ENCODE data around the gene RRM2. TPM values are rescaled to one million over a fixed set of nuclear protein-coding genes. Genes with fewer than 3 reads are reported as not detected.

The RRM2 gene
- total RNA-seq, 1 donor from 2014 or later, result 79.8 TPM

DNA sequence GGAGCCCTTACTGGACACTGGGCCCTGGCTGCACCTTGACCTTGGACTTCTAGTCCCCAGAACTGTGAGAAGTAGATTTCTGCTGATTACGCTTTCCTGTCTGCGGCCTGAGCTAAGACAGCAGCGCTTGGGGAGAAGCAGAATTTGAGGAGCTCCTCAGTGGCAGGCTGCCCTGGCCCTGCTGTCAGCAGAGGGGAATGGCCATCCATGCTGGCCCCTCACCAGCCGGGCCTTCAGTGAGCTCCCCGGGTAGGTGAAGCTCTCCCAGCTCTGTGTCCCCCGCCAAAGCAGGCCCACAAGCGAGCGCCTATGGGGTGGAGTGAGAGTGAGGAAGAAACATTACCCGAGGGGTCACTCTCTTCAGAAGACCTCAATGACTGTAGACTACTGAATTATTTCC is 51.6 kb downstream of the RRM2 start:
- Mint-ChIP-seq H3K4me3 (ENCODE audit: low read depth) (no peak overlapping the region), H3K27ac (no peak overlapping the region), H3K36me3 (ENCODE audit: insufficient read depth) (no peaks in the 10 kb centered on the region), H3K9me3 (ENCODE audit: low read depth) (no peaks in the 10 kb centered on the region), H3K27me3 (no peaks in the 10 kb centered on the region), H3K4me1 (ENCODE audit: low read depth) (peaks cover 2% of the 10 kb centered on the region)
- DNase-seq (ENCODE audit: low spot score, unreplicated experiment), result no peak
- TF ChIP-seq, protein P1, sequence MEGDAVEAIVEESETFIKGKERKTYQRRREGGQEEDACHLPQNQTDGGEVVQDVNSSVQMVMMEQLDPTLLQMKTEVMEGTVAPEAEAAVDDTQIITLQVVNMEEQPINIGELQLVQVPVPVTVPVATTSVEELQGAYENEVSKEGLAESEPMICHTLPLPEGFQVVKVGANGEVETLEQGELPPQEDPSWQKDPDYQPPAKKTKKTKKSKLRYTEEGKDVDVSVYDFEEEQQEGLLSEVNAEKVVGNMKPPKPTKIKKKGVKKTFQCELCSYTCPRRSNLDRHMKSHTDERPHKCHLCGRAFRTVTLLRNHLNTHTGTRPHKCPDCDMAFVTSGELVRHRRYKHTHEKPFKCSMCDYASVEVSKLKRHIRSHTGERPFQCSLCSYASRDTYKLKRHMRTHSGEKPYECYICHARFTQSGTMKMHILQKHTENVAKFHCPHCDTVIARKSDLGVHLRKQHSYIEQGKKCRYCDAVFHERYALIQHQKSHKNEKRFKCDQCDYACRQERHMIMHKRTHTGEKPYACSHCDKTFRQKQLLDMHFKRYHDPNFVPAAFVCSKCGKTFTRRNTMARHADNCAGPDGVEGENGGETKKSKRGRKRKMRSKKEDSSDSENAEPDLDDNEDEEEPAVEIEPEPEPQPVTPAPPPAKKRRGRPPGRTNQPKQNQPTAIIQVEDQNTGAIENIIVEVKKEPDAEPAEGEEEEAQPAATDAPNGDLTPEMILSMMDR (IDR thresholded peaks at IDR 0.05; ENCODE audit: unreplicated experiment), result no peak

DNA sequence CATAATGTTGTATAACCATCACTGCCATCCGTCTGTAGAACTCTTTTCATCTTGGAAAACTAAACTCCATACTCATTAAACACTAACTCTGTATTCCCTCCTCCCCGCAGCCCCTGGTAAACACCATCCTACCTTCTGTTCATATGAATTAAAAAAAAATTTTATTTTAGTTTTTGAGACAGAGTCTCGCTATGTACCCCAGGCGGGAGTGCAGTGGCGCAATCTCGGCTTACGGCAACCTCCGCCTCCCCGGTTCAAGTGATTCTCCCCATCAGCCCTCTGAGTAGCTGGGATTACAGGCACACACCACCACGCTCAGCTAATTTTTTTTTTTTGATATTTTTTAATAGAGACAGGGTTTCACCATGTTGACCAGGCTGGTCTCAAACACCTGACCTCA is 52.9 kb downstream of the RRM2 start:
- H3K9me3 Mint-ChIP-seq (ENCODE audit: low read depth), result no peaks in the 10 kb centered on the region
- TF ChIP-seq, protein P1 (IDR thresholded peaks at IDR 0.05; ENCODE audit: unreplicated experiment), result no peak
- H3K4me3 Mint-ChIP-seq (ENCODE audit: low read depth), result no peak overlapping the region
- H3K27me3 Mint-ChIP-seq, result no peaks in the 10 kb centered on the region
- H3K36me3 Mint-ChIP-seq (ENCODE audit: insufficient read depth), result no peaks in the 10 kb centered on the region
- H3K4me1 Mint-ChIP-seq (ENCODE audit: low read depth), result no peaks in the 10 kb centered on the region
- no peak for DNase-seq (ENCODE audit: low spot score, unreplicated experiment)
- H3K27ac Mint-ChIP-seq, result no peak overlapping the region

- TF ChIP-seq, protein P1 (IDR thresholded peaks at IDR 0.05; ENCODE audit: unreplicated experiment), result no peak
- H3K4me1 Mint-ChIP-seq (ENCODE audit: low read depth), result no peaks in the 10 kb centered on the region
- no peak overlapping the region for H3K4me3 Mint-ChIP-seq (ENCODE audit: low read depth)
- peaks cover 4% of the 10 kb centered on the region for H3K9me3 Mint-ChIP-seq (ENCODE audit: low read depth)
- no peaks in the 10 kb centered on the region for H3K27me3 Mint-ChIP-seq
- no peak overlapping the region for H3K27ac Mint-ChIP-seq
- no peak for DNase-seq (ENCODE audit: low spot score, unreplicated experiment)
- H3K36me3 Mint-ChIP-seq (ENCODE audit: insufficient read depth), result no peaks in the 10 kb centered on the region
Measured at GRCh38 chr2:10178751-10179150, 56.2 kb downstream of the RRM2 start.

- TF ChIP-seq, protein P1 (IDR thresholded peaks at IDR 0.05; ENCODE audit: unreplicated experiment), result no peak
- Mint-ChIP-seq H3K9me3 (ENCODE audit: low read depth) (peaks cover 4% of the 10 kb centered on the region), H3K4me1 (ENCODE audit: low read depth) (no peaks in the 10 kb centered on the region), H3K4me3 (ENCODE audit: low read depth) (no peak overlapping the region), H3K36me3 (ENCODE audit: insufficient read depth) (no peaks in the 10 kb centered on the region), H3K27me3 (no peaks in the 10 kb centered on the region), H3K27ac (no peak overlapping the region)
- no peak for DNase-seq (ENCODE audit: low spot score, unreplicated experiment)
Measured at GRCh38 chr2:10179422-10179821, 56.9 kb downstream of the RRM2 start.

GRCh38 chr2:10180229-10180628 is 57.7 kb downstream of the RRM2 start:
- TF ChIP-seq, protein P1 (IDR thresholded peaks at IDR 0.05; ENCODE audit: unreplicated experiment), result no peak
- Mint-ChIP-seq H3K27ac (no peak overlapping the region), H3K27me3 (no peaks in the 10 kb centered on the region), H3K4me3 (ENCODE audit: low read depth) (no peak overlapping the region), H3K4me1 (ENCODE audit: low read depth) (no peaks in the 10 kb centered on the region), H3K36me3 (ENCODE audit: insufficient read depth) (no peaks in the 10 kb centered on the region), H3K9me3 (ENCODE audit: low read depth) (peaks cover 4% of the 10 kb centered on the region)
- no peak for DNase-seq (ENCODE audit: low spot score, unreplicated experiment)

Other genes with a start within 250 kb of the RRM2 start
- 13.4 and 14.4 TPM in 2 replicates for gene GRHL1, start 171.0 kb upstream of the RRM2 start, total RNA-seq
- gene KLF11, start 79.2 kb upstream of the RRM2 start, total RNA-seq, result 3.5 and 4.6 TPM in 2 replicates
- 2.3 and 2.5 TPM in 2 replicates for gene CYS1, start 42.3 kb upstream of the RRM2 start, total RNA-seq
- 16.5 and 16.8 TPM in 2 replicates for gene HPCAL1, start 180.2 kb downstream of the RRM2 start, total RNA-seq